Thyroid gland (tissue), 4 donors: ENCODE data around the gene COL7A1. TPM values are rescaled to one million over a fixed set of nuclear protein-coding genes. Genes with fewer than 3 reads are reported as not detected.

ENCODE experiments used
- DNase-seq, 2 donors: peaks; one replicate each; pipeline ENCODE4 v3.0.0-alpha.2; 2019
- H3K27ac ChIP-seq, 3 donors: fragments of 200-600 bp; sonication (generic); 1 replicate in 2 of 3; 2 replicates in 1 of 3; pipeline ENCODE4 v1.5.1; 2016 to 2019; ENCODE audit warnings: mild to moderate bottlenecking in 1 of 3, moderate library complexity in 1 of 3
- H3K27me3 ChIP-seq: fragments of 200-600 bp; sonication (generic); one replicate; pipeline ENCODE4 v1.5.1; 2019
- H3K36me3 ChIP-seq, 2 donors: fragments of 200-600 bp; sonication (generic); one replicate each; pipeline ENCODE4 v1.5.1; 2016 to 2019
- H3K4me1 ChIP-seq, 2 donors: fragments of 200-600 bp; sonication (generic); one replicate each; pipeline ENCODE4 v1.5.1; 2017 to 2019
- H3K4me3 ChIP-seq, 3 donors: fragments of 200-600 bp; sonication (generic); replicated peaks in 1 of 3; 1 replicate in 2 of 3; 2 replicates in 1 of 3; pipeline ENCODE4 v1.5.1; 2016; ENCODE audit warnings: mild to moderate bottlenecking in 1 of 3
- H3K9me3 ChIP-seq: fragments of 200-600 bp; sonication (generic); one replicate; pipeline ENCODE4 v1.5.1; 2017
- POLR2A ChIP-seq, 2 donors: fragments of 450-650 bp; IDR thresholded peaks; one replicate each; pipeline ENCODE4 v1.6.1; 2017; ENCODE audit warnings: antibody characterized with exemption in 2 of 2, mild to moderate bottlenecking in 2 of 2, moderate library complexity in 1 of 2
- WGBS, 2 donors: methylation state at CpG; one replicate each; pipeline ENCODE4 v1.1.5; 2017; 5-methylcytosine and 5-hydroxymethylcytosine counted together
- intact Hi-C: fragments of 100-400 bp; cut with DNase I; formaldehyde crosslinking; loops from one replicate; pipeline ENCODE4 v1.15.1; 2023
- total RNA-seq, 4 donors: library from RNA; depleted of rRNA; stranded (reverse); fragments of >200 nt; gene quantifications; one replicate each; pipeline ENCODE4 v1.2.3, GENCODE V29; 2016
- TF ChIP-seq, protein P1 (sequence below), 6 experiments: fragments of 200-600 bp in 3 of 6; fragments of 450-650 bp in 3 of 6; sonication (generic) in 3 of 6; IDR thresholded peaks; one replicate each; pipeline ENCODE4 v1.5.1; 2016 to 2019; ENCODE audit warnings: antibody characterized with exemption in 6 of 6, mild to moderate bottlenecking in 2 of 6, inconsistent platforms in 1 of 6, moderate library complexity in 1 of 6

The COL7A1 gene
- total RNA-seq, 4 donors from 2014 or later = 0.34 to 1.0 (median 0.80) TPM

DNA sequence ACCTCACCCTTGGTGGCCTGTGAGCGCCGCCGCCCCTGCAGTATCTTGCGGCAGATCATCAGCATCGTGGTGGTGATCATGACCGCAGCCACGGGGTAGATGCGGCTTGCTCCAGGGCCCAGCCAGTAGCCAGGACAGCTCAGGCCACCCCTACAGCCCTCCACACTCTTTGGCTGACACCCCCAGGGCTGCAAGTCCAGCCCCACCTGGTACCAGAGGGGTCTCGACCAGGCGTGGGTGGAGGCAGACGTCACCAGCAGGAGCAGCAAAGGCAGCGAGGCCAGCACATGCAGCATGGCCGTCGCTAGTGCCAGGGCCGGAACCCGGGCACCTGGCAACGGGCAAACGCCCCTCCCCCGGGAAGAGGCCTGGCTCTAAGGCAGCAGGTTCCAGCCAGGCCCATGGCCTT is 26.3 kb upstream of the COL7A1 start, which contains the start of gene TMEM89:
Gene TMEM89 (minus strand): TSS at position 309 of the 409 bp plus-strand sequence. CDS start 13 bp downstream, at position 296.
- Histone ChIP-seq H3K9me3 (no peaks in the 10 kb centered on the region), H3K4me1 (no peaks in the 10 kb centered on the region), H3K27ac (no peak within 1 kb of the TSS), H3K36me3 (no peaks in the 10 kb centered on the region), H3K27me3 (no peaks in the 10 kb centered on the region), H3K4me3 (no peak within 1 kb of the TSS)
- TF ChIP-seq, protein P1, sequence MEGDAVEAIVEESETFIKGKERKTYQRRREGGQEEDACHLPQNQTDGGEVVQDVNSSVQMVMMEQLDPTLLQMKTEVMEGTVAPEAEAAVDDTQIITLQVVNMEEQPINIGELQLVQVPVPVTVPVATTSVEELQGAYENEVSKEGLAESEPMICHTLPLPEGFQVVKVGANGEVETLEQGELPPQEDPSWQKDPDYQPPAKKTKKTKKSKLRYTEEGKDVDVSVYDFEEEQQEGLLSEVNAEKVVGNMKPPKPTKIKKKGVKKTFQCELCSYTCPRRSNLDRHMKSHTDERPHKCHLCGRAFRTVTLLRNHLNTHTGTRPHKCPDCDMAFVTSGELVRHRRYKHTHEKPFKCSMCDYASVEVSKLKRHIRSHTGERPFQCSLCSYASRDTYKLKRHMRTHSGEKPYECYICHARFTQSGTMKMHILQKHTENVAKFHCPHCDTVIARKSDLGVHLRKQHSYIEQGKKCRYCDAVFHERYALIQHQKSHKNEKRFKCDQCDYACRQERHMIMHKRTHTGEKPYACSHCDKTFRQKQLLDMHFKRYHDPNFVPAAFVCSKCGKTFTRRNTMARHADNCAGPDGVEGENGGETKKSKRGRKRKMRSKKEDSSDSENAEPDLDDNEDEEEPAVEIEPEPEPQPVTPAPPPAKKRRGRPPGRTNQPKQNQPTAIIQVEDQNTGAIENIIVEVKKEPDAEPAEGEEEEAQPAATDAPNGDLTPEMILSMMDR (IDR thresholded peaks at IDR 0.05) = no peak
- no peak for TF ChIP-seq POLR2A (IDR thresholded peaks at IDR 0.05)
- intact Hi-C loops = no loop called here
- no peak for DNase-seq
- WGBS, 2 donors = 94 to 98% methylated on average over 15 to 17 of the region's 19 CpGs

- WGBS, 2 donors = 79 to 80% methylated on average over 7 of the region's 7 CpGs
- DNase-seq = no peak
- Histone ChIP-seq H3K27ac (no peak overlapping the region), H3K4me1 (no peaks in the 10 kb centered on the region), H3K27me3 (no peaks in the 10 kb centered on the region), H3K9me3 (no peaks in the 10 kb centered on the region), H3K36me3 (no peaks in the 10 kb centered on the region), H3K4me3 (no peak overlapping the region)
- TF ChIP-seq POLR2A (IDR thresholded peaks at IDR 0.05) = no peak
- TF ChIP-seq, protein P1 (IDR thresholded peaks at IDR 0.05) = no peak
- intact Hi-C loops = no loop called here
Measured at GRCh38 chr3:48619541-48620524, 24.7 kb upstream of the COL7A1 start.

DNA sequence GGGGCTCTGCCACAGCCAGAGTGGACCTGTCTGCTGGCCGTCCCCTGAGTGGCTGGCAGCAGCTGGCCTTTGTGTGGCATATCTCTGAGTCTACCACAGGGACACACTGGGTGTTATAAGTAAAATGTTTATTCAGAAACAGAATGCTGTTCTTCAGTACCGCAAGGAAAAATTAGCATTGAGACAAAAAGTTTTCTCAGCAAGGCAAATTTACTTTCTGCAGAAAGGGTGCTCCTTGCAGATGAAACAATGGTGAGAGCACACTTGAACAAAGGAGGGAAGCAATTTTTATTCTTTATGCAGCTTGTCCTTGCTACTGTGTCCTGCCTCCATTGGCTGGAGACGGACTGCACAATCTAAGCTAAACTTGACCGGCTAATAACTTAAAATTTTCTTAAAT is 22.4 kb upstream of the COL7A1 start:
- intact Hi-C loops = no loop called here
- TF ChIP-seq, protein P1 (IDR thresholded peaks at IDR 0.05) = no peak
- TF ChIP-seq POLR2A (IDR thresholded peaks at IDR 0.05) = no peak
- 97% methylated on average over 4 of the region's 4 CpGs for WGBS, 2 donors

DNA sequence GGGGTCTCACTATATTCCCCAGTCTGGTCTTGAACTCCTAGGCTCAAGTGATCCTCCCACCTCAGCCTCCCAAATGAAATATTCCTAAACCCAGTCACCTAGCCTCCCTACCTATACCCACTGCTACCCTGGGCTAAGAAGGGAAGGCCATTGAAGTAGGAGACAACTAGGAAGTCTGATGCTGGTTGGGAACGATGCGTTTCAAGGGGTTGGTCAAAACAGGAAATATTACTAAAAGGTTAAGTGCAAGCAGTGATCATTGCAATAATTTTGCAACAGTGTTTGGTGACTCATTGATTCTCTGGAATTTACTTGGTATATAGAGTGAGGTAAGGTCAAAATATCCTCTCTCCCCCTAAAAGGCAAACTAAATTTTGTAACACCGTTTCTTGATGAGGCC is 18.9 kb upstream of the COL7A1 start:
- Histone ChIP-seq H3K27me3 (no peaks in the 10 kb centered on the region), H3K4me3 (no peak overlapping the region), H3K36me3 (no peaks in the 10 kb centered on the region), H3K27ac (no peak overlapping the region), H3K4me1 (peaks cover 0 to 5% of the 10 kb centered on the region in 2 donors), H3K9me3 (no peaks in the 10 kb centered on the region)
- 74 to 80% methylated on average over 3 of the region's 3 CpGs for WGBS, 2 donors
- intact Hi-C loops = no loop called here
- DNase-seq = no peak
- TF ChIP-seq POLR2A (IDR thresholded peaks at IDR 0.05) = no peak
- TF ChIP-seq, protein P1 (IDR thresholded peaks at IDR 0.05) = no peak

More for the DNA sequence above, 22.4 kb upstream of the COL7A1 start:
- no peak for DNase-seq
- Histone ChIP-seq H3K9me3 (no peaks in the 10 kb centered on the region), H3K27ac (no peak overlapping the region), H3K27me3 (no peaks in the 10 kb centered on the region), H3K4me3 (no peak overlapping the region), H3K4me1 (no peaks in the 10 kb centered on the region), H3K36me3 (no peaks in the 10 kb centered on the region)

- no peaks in the 10 kb centered on the region for H3K27me3 ChIP-seq
- intact Hi-C loops = no loop called here
- 71 to 75% methylated on average over 1 of the region's 1 CpG for WGBS, 2 donors
- H3K27ac ChIP-seq = no peak overlapping the region
- no peaks in the 10 kb centered on the region for H3K9me3 ChIP-seq
- H3K4me3 ChIP-seq = no peak overlapping the region
- H3K36me3 ChIP-seq = no peaks in the 10 kb centered on the region
- peaks cover 8 to 12% of the 10 kb centered on the region in 2 donors for H3K4me1 ChIP-seq
- TF ChIP-seq POLR2A (IDR thresholded peaks at IDR 0.05) = no peak
- TF ChIP-seq, protein P1 (IDR thresholded peaks at IDR 0.05) = no peak
- DNase-seq = no peak
Measured at GRCh38 chr3:48612309-48612708, 17.2 kb upstream of the COL7A1 start.
